ENCODE measurements around the gene MRM3. TPM values are rescaled to one million over a fixed set of nuclear protein-coding genes. Genes with fewer than 3 reads are reported as not detected.

MRM3 gene, protein sequence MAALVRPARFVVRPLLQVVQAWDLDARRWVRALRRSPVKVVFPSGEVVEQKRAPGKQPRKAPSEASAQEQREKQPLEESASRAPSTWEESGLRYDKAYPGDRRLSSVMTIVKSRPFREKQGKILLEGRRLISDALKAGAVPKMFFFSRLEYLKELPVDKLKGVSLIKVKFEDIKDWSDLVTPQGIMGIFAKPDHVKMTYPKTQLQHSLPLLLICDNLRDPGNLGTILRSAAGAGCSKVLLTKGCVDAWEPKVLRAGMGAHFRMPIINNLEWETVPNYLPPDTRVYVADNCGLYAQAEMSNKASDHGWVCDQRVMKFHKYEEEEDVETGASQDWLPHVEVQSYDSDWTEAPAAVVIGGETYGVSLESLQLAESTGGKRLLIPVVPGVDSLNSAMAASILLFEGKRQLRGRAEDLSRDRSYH
- total RNA-seq: 10 to 100 TPM; 14.8 to 35.4 (median 18.3) TPM
- polyA plus RNA-seq: 10 to 100 TPM; 17.9 to 27.1 TPM
- long read RNA-seq, donor 1, transcript MRM3-201 (4 exons, 1,809 nt): major isoform, 39 of 47 reads
- long read RNA-seq, donor 1, partial matches to known transcripts: 2 of 47 reads
- long read RNA-seq, donor 1, other reads (novel, unspliced or antisense): 2 of 47 reads
- long read RNA-seq, donor 2, transcript MRM3-204 (2 exons, 770 nt): minor isoform, 5 of 120 reads
- long read RNA-seq, donor 2, transcript MRM3-201 (4 exons, 1,809 nt): major isoform, 99 of 120 reads
- long read RNA-seq, donor 2, transcript MRM3-203 (3 exons, 727 nt): minor isoform, 6 of 120 reads
- long read RNA-seq, donor 2, partial matches to known transcripts: 2 of 120 reads
- long read RNA-seq, donor 2, other reads (novel, unspliced or antisense): 8 of 120 reads
- long read RNA-seq, donor 3, transcript MRM3-201 (4 exons, 1,809 nt): major isoform, 19 of 25 reads
- long read RNA-seq, donor 3, partial matches to known transcripts: 0 of 25 reads
- long read RNA-seq, donor 3, other reads (novel, unspliced or antisense): 4 of 25 reads

DNA sequence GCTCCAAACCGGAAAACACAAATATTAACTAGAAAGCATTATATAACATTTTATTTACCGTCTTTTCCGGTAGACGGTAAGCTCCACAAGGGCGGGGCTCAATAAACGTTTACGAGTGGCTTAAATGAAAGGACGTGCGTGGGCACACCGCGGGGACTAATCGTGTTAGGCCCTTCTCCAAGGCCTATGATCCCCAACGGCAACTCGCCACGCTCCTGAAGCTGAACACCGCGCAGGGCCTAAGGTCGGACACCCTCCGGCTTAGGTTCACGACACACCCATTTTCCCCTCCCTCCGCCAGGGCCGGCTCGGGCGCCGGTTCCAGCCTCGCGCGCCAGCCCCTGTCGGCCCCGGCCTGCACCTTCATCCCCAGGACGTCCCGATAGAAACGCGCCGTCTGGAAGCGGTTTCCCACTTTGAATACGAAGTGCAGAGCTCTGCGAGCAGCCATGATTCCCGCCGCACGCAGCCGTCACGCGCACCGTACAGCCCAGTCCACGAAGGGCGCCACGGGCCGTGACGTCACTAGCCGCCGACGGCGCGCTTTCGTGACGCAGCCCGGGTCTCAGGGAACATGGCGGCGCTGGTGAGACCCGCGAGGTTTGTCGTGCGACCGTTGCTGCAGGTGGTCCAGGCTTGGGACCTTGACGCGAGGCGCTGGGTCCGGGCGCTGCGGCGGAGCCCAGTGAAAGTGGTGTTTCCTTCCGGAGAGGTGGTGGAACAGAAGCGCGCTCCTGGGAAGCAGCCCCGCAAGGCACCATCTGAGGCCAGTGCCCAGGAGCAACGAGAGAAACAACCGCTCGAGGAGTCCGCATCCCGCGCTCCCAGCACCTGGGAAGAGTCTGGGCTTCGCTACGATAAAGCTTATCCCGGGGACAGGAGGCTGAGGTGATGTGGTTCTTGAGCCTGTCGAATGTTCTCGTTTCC, at the start of gene MRM3, which contains the start of gene GLOD4:
TSS of gene MRM3 (plus strand) at position 549 of the 927 bp plus-strand sequence. CDS start at position 575, 26 bp downstream.
TSS of gene GLOD4 (minus strand) at position 476 of the 927 bp plus-strand sequence. CDS start at position 451, 25 bp downstream.
- peak within 1 kb of the TSS; percentile 71 to 99 (median 86) for H3K4me3 ChIP-seq
- no peaks in the 10 kb centered on the region for H3K9me3 ChIP-seq
- DNase-seq: peak; percentile 92 to 96 (median 93)
- intact Hi-C loops (cut with DNase I): loop anchor here in 1 of 10 donors (5.0 kb wide), 1 partner anchor 195 kb away; the partner anchor contains the start of gene NXN
- peak; percentile 98 to 99 (median 98) for ATAC-seq
- TF ChIP-seq, protein P1, sequence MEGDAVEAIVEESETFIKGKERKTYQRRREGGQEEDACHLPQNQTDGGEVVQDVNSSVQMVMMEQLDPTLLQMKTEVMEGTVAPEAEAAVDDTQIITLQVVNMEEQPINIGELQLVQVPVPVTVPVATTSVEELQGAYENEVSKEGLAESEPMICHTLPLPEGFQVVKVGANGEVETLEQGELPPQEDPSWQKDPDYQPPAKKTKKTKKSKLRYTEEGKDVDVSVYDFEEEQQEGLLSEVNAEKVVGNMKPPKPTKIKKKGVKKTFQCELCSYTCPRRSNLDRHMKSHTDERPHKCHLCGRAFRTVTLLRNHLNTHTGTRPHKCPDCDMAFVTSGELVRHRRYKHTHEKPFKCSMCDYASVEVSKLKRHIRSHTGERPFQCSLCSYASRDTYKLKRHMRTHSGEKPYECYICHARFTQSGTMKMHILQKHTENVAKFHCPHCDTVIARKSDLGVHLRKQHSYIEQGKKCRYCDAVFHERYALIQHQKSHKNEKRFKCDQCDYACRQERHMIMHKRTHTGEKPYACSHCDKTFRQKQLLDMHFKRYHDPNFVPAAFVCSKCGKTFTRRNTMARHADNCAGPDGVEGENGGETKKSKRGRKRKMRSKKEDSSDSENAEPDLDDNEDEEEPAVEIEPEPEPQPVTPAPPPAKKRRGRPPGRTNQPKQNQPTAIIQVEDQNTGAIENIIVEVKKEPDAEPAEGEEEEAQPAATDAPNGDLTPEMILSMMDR (IDR thresholded peaks at IDR 0.05): peak in 4 of 12 donors; percentile 14 to 27 (median 23)
- TF ChIP-seq POLR2A (IDR thresholded peaks at IDR 0.05): peak in 1 of 2 donors; percentile 70
- WGBS, 4 donors: 0 to 1% (median 0%) methylated on average over 48 to 87 of the region's 87 CpGs
- H3K4me1 ChIP-seq: peaks cover 3 to 30% (median 22%) of the 10 kb centered on the region in 12 donors
- peaks cover 0 to 49% (median 24%) of the 10 kb centered on the region in 9 donors for H3K36me3 ChIP-seq
- H3K27ac ChIP-seq: peak within 1 kb of the TSS; percentile 5 to 87 (median 82)
- no peaks in the 10 kb centered on the region for H3K27me3 ChIP-seq

DNA sequence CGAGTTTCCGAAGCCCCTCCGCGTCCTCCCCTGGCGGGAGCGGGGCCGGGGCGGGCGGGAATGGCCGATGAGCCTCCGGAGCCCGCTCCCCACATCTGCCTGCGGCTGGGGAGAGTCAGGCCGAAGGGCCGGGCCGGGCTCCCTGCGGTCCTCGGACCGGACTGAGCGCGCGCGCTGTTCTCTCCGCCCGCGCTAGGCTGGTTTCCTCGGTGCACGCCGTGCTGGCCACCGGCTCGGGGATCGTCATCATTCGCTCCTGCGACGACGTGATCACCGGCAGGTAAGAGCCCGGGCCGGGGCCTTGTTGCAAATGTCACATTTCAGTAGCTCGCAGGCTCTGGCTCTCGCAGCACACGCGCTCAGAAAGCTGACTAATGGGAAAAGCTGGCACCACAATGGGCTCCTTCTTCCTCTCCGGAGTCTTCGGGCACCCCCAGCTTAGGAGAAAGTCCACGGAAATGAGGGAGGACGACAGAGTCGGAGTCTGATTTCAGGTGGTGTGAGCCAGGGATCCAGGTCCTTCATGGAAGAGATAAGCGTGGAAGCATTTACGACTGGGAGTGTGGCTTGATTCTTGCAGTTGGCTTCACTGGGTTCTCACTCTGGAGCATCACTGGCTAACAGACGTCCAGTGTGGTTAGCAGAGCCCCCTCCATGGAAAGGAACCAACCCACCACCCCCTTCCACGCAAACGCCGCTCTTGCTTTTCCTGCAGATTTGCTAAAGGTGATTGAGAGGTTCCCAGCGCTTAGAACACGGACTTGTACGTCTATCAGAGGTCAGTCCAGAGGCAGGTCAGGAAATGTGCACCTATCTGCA, 49.0 kb upstream of the MRM3 start:
- intact Hi-C loops (cut with DNase I): no loop called here
- peaks cover 0 to 17% (median 0%) of the 10 kb centered on the region in 9 donors for H3K27me3 ChIP-seq
- H3K36me3 ChIP-seq: peaks cover 0 to 12% (median 0%) of the 10 kb centered on the region in 9 donors
- H3K4me1 ChIP-seq: peaks cover 0 to 24% (median 10%) of the 10 kb centered on the region in 12 donors
- H3K27ac ChIP-seq: peak overlapping the region in 11 of 12 donors; percentile 37 to 85 (median 75)
- ATAC-seq: peak in 3 of 4 donors; percentile 51 to 72 (median 66)
- H3K4me3 ChIP-seq: peak overlapping the region; percentile 63 to 98 (median 80)
- DNase-seq: peak in 2 of 5 donors; percentile 39 to 69
- H3K9me3 ChIP-seq: no peaks in the 10 kb centered on the region
- TF ChIP-seq POLR2A (IDR thresholded peaks at IDR 0.05): no peak
- TF ChIP-seq, protein P1 (IDR thresholded peaks at IDR 0.05): no peak
- 8 to 21% (median 11%) methylated on average over 29 to 57 of the region's 57 CpGs for WGBS, 4 donors

DNA sequence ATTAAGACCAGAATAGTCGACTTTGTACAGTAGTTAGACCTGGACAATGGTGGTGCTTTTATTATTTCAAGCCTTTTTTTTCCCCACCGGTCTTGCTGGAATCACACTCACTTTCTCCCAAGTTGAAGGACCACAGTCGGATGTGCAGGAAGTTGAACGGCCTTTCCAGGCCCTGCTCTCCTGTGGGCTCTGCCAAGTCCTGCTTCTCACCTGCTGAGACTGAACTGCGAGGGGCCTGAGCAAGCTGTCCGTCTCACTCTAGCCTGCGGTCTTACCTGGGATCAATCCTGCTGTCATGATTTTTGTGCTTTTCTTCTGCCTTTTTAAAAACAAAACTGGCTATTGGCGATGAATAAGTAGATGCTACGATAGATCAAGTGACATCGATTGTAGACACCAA, 48.4 kb upstream of the MRM3 start:
- Histone ChIP-seq H3K9me3 (no peaks in the 10 kb centered on the region), H3K27me3 (peaks cover 0 to 17% (median 0%) of the 10 kb centered on the region in 9 donors), H3K36me3 (peaks cover 0 to 18% (median 1%) of the 10 kb centered on the region in 9 donors), H3K4me1 (peaks cover 0 to 24% (median 10%) of the 10 kb centered on the region in 12 donors), H3K4me3 (peak overlapping the region in 4 of 12 donors; percentile 63 to 98 (median 84)), H3K27ac (no peak overlapping the region)
- intact Hi-C loops (cut with DNase I): no loop called here
- TF ChIP-seq, protein P1 (IDR thresholded peaks at IDR 0.05): no peak
- no peak for TF ChIP-seq POLR2A (IDR thresholded peaks at IDR 0.05)
- WGBS, 4 donors: 79 to 86% (median 82%) methylated on average over 10 of the region's 10 CpGs
- DNase-seq (no peak), ATAC-seq (no peak)

Measured in heart left ventricle (tissue), 16 donors.